Measurements from ENCODE around the gene COG1. TPM values are rescaled to one million over a fixed set of nuclear protein-coding genes. Genes with fewer than 3 reads are reported as not detected.

Gene COG1
- total RNA-seq, 2 donors from 2014 or later: 27.4 to 28.0 TPM

DNA sequence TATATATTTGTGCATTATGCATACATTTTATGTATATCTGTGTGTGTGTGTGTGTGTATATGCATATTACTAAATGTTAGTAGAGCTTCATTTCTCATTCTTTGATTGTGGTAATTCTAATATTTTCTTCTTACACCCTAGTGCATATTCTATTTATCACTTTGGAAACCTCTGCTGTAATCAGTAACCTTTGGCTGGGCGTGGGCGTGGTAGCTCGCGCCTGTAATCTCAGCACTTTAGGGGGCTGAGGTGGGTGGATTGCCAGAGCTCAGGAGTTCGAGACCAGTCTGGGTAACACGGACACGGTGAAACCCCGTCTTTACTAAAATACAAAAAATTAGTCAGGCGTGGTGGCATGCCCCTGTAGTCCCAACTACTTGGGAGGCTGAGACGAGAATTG is 41.9 kb downstream of the COG1 start:
- Mint-ChIP-seq H3K27ac (no peak overlapping the region), H3K9me3 (no peaks in the 10 kb centered on the region), H3K4me1 (ENCODE audit: low read depth in 2 of 2) (peaks cover 22 to 41% of the 10 kb centered on the region in 2 donors), H3K4me3 (no peak overlapping the region), H3K27me3 (no peaks in the 10 kb centered on the region), H3K36me3 (peaks cover 17% of the 10 kb centered on the region)
- ATAC-seq (no peak), DNase-seq (ENCODE audit: low spot score) (no peak)

DNA sequence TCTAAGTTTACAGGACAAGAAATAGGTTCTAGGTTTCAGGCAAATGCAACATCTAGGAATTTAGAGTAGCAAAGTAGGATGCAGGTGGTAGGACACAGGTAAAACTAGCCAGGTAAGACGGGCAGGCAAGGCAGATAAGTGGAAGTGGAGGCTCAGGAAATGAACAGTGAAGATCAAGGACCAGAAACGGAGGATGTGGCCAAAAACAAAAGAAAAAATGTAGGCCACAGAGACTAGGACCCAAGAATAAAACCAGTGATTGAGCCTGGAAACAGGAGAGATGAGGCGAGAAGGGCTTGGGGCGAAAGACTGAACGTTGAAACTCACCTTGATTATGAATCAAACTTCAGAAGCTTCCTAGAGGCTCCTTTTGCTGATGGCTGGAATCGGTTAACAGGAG is 44.9 kb downstream of the COG1 start:
- H3K27me3 Mint-ChIP-seq: no peaks in the 10 kb centered on the region
- DNase-seq (ENCODE audit: low spot score): no peak
- H3K27ac Mint-ChIP-seq: peak overlapping the region; percentile 1 to 23
- ATAC-seq: no peak
- H3K4me3 Mint-ChIP-seq: peak overlapping the region; percentile 40
- peaks cover 17% of the 10 kb centered on the region for H3K36me3 Mint-ChIP-seq
- H3K4me1 Mint-ChIP-seq (ENCODE audit: low read depth in 2 of 2): peaks cover 18 to 26% of the 10 kb centered on the region in 2 donors
- H3K9me3 Mint-ChIP-seq: no peaks in the 10 kb centered on the region

DNA sequence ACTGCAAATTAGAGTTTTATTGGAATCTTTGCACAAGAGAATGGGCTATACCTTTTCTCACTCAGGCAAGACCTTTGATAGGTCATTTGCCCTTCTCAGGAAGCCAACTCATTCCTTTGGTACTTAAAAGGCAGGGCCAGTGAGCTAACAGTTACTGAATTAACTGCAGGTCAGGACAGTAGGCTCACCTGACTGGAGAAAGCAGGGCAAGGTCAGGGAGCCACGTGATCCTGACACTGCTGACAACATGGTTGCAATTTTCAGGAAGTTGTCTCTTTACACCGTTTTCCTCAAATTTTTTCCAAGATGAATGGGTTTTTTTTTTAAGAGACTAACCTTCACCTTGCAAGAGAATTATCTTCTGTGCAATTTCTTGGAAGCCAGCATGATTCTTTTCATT is 47.7 kb downstream of the COG1 start:
- H3K4me3 Mint-ChIP-seq: no peak overlapping the region
- H3K9me3 Mint-ChIP-seq: no peaks in the 10 kb centered on the region
- H3K36me3 Mint-ChIP-seq: peaks cover 13% of the 10 kb centered on the region
- ATAC-seq: no peak
- no peaks in the 10 kb centered on the region for H3K27me3 Mint-ChIP-seq
- H3K27ac Mint-ChIP-seq: no peak overlapping the region
- DNase-seq (ENCODE audit: low spot score): no peak
- H3K4me1 Mint-ChIP-seq (ENCODE audit: low read depth in 2 of 2): peaks cover 7 to 19% of the 10 kb centered on the region in 2 donors

DNA sequence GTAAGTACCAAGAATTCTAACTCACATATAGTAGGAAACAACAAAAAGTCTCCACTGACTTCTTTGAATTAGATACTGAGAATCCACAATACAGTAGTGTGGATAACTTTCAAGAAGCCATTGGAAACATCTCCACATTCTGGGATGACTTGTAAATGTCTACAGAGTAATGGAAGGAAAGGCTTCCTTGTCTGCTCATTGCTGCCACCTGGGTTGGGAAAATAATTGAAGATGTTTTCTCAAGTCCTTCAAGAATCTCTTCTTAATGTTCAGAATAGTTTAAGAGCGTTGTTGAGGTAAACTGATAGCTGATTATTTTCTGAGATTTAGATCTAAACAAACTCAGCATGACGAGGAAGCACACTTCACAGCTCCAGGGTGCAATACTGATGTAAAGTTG is 54.9 kb downstream of the COG1 start:
- DNase-seq (ENCODE audit: low spot score): no peak
- no peak overlapping the region for H3K4me3 Mint-ChIP-seq
- no peaks in the 10 kb centered on the region for H3K4me1 Mint-ChIP-seq (ENCODE audit: low read depth in 2 of 2)
- no peaks in the 10 kb centered on the region for H3K9me3 Mint-ChIP-seq
- no peak for ATAC-seq
- no peaks in the 10 kb centered on the region for H3K36me3 Mint-ChIP-seq
- no peaks in the 10 kb centered on the region for H3K27me3 Mint-ChIP-seq
- no peak overlapping the region for H3K27ac Mint-ChIP-seq

DNA sequence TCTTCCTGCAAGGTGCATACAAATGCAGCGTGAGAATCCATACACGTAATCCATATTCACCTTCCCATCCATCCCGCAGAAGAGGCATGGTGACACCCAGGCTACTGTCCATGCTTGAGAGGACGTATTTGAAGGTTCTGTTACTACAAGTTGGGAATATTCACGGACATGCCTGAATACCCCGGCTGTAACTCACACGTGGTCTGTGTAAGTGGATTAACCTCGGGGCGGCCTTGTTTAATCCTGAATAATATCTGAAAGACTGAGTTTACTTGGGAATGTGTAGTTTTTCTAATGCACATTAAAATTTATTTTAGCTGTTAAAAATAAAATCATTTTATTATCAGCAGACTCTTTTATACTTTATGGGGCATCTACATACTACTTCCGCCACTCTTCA is 55.7 kb downstream of the COG1 start:
- Mint-ChIP-seq H3K27me3 (no peaks in the 10 kb centered on the region), H3K4me1 (ENCODE audit: low read depth in 2 of 2) (no peaks in the 10 kb centered on the region), H3K36me3 (no peaks in the 10 kb centered on the region), H3K9me3 (no peaks in the 10 kb centered on the region), H3K27ac (no peak overlapping the region), H3K4me3 (no peak overlapping the region)
- ATAC-seq (no peak), DNase-seq (ENCODE audit: low spot score) (no peak)

DNA sequence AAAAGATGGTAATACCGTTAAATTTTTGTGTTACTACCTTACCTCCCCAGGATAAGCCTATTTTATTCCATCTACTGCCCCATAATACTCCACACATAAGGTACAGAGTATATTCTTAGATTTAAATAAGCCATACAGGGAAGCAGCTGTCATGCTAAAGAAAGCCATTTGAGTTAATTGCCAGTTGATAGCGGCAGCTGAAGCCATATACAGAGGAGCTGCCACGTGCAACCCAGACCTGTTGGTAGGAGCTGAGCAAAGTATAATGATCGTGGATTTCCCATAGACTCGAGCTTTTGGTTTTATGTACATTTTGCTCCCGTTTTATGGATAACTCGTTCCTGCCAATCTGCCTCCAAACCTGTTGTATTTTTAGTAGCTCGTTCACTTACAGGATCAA is 56.8 kb downstream of the COG1 start:
- Mint-ChIP-seq H3K27ac (no peak overlapping the region), H3K9me3 (no peaks in the 10 kb centered on the region), H3K4me1 (ENCODE audit: low read depth in 2 of 2) (no peaks in the 10 kb centered on the region), H3K4me3 (no peak overlapping the region), H3K27me3 (no peaks in the 10 kb centered on the region), H3K36me3 (no peaks in the 10 kb centered on the region)
- ATAC-seq: no peak
- DNase-seq (ENCODE audit: low spot score): no peak

DNA sequence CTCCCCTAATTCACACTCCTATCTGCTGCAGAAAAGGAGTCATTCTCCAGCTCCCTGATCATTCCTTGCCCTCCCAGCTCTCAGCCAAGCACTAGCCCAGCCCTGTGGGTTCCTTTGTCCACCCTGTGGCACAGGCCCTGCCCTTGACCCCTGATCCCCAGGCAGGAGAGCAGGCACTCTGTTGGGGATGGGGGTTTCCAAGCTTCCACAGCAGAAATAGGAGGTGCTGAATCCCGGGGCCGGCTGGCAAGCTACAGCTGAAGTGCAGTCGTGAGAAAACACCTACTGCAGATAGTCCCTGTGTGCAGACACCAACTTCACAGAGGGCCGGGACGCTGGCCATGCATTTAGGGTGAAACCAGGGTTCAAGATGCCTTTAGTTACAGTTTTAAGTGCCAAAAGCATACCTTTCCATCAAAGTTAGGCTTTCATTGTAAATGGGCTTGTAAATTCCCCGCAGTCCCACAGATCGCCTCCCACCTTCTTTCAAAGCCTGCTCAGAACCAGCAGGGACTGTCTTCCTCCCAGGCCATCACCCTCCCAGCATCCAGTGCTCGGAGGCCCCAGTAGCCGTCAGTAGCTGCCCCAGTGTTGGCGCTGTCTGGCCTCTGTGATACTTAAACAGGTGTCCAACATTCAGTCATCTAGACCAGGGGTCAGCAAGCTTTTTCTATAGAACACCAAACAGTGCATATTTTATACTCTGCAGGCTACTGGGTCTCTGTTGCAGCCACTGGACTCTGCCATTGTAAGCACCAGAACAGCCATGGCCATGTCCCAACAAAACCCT is 58.2 kb downstream of the COG1 start:
- H3K4me1 Mint-ChIP-seq (ENCODE audit: low read depth in 2 of 2): no peaks in the 10 kb centered on the region
- H3K36me3 Mint-ChIP-seq: no peaks in the 10 kb centered on the region
- ATAC-seq (no peak), DNase-seq (ENCODE audit: low spot score) (no peak)
- no peak overlapping the region for H3K27ac Mint-ChIP-seq
- H3K4me3 Mint-ChIP-seq: no peak overlapping the region
- H3K27me3 Mint-ChIP-seq: no peaks in the 10 kb centered on the region
- no peaks in the 10 kb centered on the region for H3K9me3 Mint-ChIP-seq

DNA sequence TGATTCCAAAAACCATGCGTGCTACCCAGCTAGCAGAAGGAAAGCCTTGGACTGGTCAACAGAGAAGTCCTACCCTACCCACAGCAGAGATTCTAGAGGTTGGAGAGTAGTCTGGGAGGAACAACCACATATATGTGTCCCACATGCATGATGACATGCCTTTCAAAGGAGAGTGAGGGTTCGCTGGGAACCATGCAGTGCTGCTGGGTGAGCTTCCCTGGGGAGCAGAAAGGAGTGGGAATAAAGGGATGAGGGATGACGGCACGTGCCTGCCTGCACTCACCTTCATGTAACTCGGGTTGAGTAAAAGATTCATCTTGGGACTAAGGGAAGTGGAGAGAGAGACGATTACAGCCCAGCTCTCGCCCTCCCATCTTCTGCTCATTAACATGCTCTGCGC is 59.0 kb downstream of the COG1 start:
- Mint-ChIP-seq H3K27ac (no peak overlapping the region), H3K4me3 (no peak overlapping the region), H3K9me3 (no peaks in the 10 kb centered on the region), H3K27me3 (no peaks in the 10 kb centered on the region), H3K4me1 (ENCODE audit: low read depth in 2 of 2) (no peaks in the 10 kb centered on the region), H3K36me3 (no peaks in the 10 kb centered on the region)
- no peak for DNase-seq (ENCODE audit: low spot score)
- ATAC-seq: no peak

DNA sequence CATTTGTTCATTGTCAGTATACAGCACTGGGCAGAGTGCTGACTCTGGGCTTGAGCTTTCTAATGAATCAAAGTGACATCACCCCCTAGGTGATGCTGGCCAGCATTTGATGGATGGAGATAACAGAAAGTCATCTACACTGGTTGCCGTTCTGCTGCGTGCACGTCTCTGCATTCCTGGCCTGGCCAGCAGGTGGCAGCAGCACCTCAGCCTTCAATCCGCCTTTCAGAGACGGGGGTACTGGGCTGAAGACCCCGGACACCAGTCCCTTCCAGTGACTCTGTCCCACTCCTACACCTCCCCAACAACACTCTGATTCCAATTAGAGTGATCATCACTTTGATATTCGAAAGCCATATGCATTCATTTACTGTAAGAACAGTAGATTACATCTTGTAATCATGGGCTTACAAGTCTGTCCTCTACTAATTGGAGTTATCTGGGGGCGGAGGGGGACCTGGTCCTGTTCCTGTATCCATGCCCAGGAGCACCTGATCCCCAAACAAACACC is 62.9 kb downstream of the COG1 start:
- no peak overlapping the region for H3K4me3 Mint-ChIP-seq
- DNase-seq (ENCODE audit: low spot score) (peak; percentile 68), ATAC-seq (peak; percentile 69)
- no peaks in the 10 kb centered on the region for H3K36me3 Mint-ChIP-seq
- H3K27me3 Mint-ChIP-seq: no peaks in the 10 kb centered on the region
- no peak overlapping the region for H3K27ac Mint-ChIP-seq
- no peaks in the 10 kb centered on the region for H3K9me3 Mint-ChIP-seq
- H3K4me1 Mint-ChIP-seq (ENCODE audit: low read depth in 2 of 2): no peaks in the 10 kb centered on the region

DNA sequence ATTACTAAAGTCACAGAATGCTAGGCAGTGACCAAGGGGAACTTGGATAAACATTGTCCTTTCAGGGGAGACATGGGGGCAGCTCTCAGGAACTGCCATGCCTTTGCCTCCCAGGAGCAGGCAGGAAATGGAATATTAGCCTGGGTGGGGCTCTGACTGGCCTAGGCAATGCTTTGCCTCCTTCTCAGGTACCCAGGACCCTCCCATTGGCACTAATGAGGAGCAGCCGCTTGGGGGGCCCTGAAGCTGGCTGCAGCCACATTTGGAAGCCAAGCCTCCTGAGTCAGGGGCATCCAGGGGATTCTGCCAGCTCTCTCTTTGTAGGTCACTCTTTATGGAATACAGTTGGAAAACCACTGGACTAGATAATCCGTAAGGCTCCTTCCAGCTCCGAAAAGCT is 63.4 kb downstream of the COG1 start:
- DNase-seq (ENCODE audit: low spot score) (no peak), ATAC-seq (no peak)
- no peaks in the 10 kb centered on the region for H3K27me3 Mint-ChIP-seq

DNA sequence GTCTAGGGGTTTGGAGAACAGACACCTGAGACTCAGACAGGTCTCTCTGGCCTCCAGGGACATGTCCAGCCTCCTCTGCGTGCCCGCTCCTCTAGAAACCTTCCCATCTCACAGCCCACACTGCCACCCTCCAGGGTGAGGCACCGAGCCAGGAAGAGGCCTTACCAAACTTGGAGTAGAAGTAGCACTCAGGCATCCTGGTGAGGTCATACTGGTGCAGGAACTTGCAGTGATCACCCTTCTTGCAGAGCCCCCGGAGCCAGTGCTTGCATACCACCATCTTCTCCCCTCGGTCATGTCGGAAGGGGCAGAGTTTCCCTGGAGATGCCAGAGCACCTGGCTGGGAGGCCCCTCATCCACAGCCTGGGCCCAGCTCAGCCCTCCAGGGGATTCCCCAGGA is 64.7 kb downstream of the COG1 start:
- Mint-ChIP-seq H3K9me3 (no peaks in the 10 kb centered on the region), H3K27ac (no peak overlapping the region), H3K36me3 (no peaks in the 10 kb centered on the region), H3K27me3 (no peaks in the 10 kb centered on the region), H3K4me3 (no peak overlapping the region), H3K4me1 (ENCODE audit: low read depth in 2 of 2) (no peaks in the 10 kb centered on the region)
- no peak for ATAC-seq
- no peak for DNase-seq (ENCODE audit: low spot score)

More for the DNA sequence above, 63.4 kb downstream of the COG1 start:
- Mint-ChIP-seq H3K4me3 (no peak overlapping the region), H3K4me1 (ENCODE audit: low read depth in 2 of 2) (no peaks in the 10 kb centered on the region), H3K36me3 (no peaks in the 10 kb centered on the region), H3K9me3 (no peaks in the 10 kb centered on the region), H3K27ac (no peak overlapping the region)

Other genes with a start within 250 kb of the COG1 start
- 10 to 100 TPM; 25.6 to 56.1 TPM for gene SLC39A11, start 100.4 kb upstream of the COG1 start, total RNA-seq
- not detected for gene SSTR2, start 28.0 kb upstream of the COG1 start, total RNA-seq
- gene CPSF4L, start 68.8 kb downstream of the COG1 start, total RNA-seq: not detected
- gene CDC42EP4, start 118.9 kb downstream of the COG1 start, total RNA-seq: 1 to 10 TPM; 1.1 to 1.7 TPM

All from natural killer cell treated with Interleukin-12 subunit alpha and Interleukin-12 subunit beta and Interleukin-15 and Interleukin-18, amount 100 ng/mL, for 72 hours (primary cell).